Tibial artery (tissue), 4 donors: ENCODE measurements around the gene PACSIN3.
A peak's percentile ranks its signal among the peaks of the same experiment; 100 is the strongest.
"Not testable (repeated sequence)": the region's sequence is repeated elsewhere in the genome, so short reads cannot be mapped to it uniquely, and the experiment has no call there.

ENCODE experiments used
- DNase-seq, 2 donors: peaks; one replicate each; pipeline ENCODE4 v3.0.0-alpha.2; 2019
- H3K27ac ChIP-seq, 2 donors: fragments of 200-600 bp; sonication (generic) in 1 of 2; 1 replicate in 1 of 2; 2 replicates in 1 of 2; pipeline ENCODE4 v1.5.1; 2018 to 2019; ENCODE audit warnings: mild to moderate bottlenecking in 1 of 2
- H3K27me3 ChIP-seq, 2 donors: fragments of 200-600 bp; sonication (generic) in 1 of 2; one replicate each; pipeline versions ENCODE4 v1.5.1 to v1.6.0; 2016 to 2019
- H3K36me3 ChIP-seq, 3 donors: fragments of 200-600 bp; sonication (generic) in 2 of 3; one replicate each; pipeline ENCODE4 v1.5.1; 2016 to 2019; ENCODE audit warnings: mild to moderate bottlenecking in 2 of 3
- H3K4me1 ChIP-seq, 4 donors: fragments of 200-600 bp; sonication (generic) in 2 of 4; 1 replicate in 3 of 4; 2 replicates in 1 of 4; pipeline ENCODE4 v1.5.1; 2016 to 2019
- H3K4me3 ChIP-seq, 2 donors: fragments of 200-600 bp; sonication (generic) in 1 of 2; 1 replicate in 1 of 2; 2 replicates in 1 of 2; pipeline ENCODE4 v1.5.1; 2018 to 2019; ENCODE audit warnings: mild to moderate bottlenecking in 2 of 2
- H3K9me3 ChIP-seq, 3 donors: fragments of 200-600 bp; sonication (generic) in 1 of 3; one replicate each; pipeline ENCODE4 v1.5.1; 2016 to 2019
- intact Hi-C: fragments of 100-400 bp; cut with DNase I; formaldehyde crosslinking; loops from one replicate; pipeline ENCODE4 v1.15.0; 2023; ENCODE audit warnings: low total_unique reads
- TF ChIP-seq, protein P1 (sequence below), 2 experiments: fragments of 200-600 bp in 1 of 2; fragments of 450-650 bp in 1 of 2; IDR thresholded peaks; one replicate each; pipeline ENCODE4 v1.5.1; 2017 to 2019; ENCODE audit warnings: antibody characterized with exemption in 2 of 2, mild to moderate bottlenecking in 1 of 2, moderate library complexity in 1 of 2

The PACSIN3 gene

DNA sequence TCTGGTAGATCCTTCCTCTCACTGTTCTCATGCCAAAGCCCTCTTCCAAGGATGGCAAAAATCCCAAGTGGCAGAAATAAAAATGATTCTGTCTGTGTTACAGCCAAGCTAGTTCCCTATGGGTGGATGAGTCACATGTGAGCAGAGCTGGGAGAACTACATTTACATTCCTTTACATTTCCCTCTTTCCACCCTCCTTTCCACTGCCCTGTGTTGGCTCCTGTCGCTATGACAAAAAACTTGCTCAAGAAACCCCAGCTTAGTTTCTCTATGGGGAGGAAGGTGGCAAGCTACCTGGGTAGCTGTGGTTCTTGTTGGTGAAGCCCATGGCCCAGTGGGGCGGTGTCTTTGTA, 18.4 kb upstream of the PACSIN3 start:
- intact Hi-C loops: no loop called here
- H3K36me3 ChIP-seq: no peaks in the 10 kb centered on the region
- DNase-seq: no peak
- H3K27me3 ChIP-seq: no peaks in the 10 kb centered on the region
- TF ChIP-seq, protein P1, sequence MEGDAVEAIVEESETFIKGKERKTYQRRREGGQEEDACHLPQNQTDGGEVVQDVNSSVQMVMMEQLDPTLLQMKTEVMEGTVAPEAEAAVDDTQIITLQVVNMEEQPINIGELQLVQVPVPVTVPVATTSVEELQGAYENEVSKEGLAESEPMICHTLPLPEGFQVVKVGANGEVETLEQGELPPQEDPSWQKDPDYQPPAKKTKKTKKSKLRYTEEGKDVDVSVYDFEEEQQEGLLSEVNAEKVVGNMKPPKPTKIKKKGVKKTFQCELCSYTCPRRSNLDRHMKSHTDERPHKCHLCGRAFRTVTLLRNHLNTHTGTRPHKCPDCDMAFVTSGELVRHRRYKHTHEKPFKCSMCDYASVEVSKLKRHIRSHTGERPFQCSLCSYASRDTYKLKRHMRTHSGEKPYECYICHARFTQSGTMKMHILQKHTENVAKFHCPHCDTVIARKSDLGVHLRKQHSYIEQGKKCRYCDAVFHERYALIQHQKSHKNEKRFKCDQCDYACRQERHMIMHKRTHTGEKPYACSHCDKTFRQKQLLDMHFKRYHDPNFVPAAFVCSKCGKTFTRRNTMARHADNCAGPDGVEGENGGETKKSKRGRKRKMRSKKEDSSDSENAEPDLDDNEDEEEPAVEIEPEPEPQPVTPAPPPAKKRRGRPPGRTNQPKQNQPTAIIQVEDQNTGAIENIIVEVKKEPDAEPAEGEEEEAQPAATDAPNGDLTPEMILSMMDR (IDR thresholded peaks at IDR 0.05): no peak
- no peak overlapping the region for H3K4me3 ChIP-seq
- peak overlapping the region in 1 of 2 donors; percentile 36 for H3K27ac ChIP-seq
- no peaks in the 10 kb centered on the region for H3K9me3 ChIP-seq
- peaks cover 0 to 11% (median 6%) of the 10 kb centered on the region in 4 donors for H3K4me1 ChIP-seq

DNA sequence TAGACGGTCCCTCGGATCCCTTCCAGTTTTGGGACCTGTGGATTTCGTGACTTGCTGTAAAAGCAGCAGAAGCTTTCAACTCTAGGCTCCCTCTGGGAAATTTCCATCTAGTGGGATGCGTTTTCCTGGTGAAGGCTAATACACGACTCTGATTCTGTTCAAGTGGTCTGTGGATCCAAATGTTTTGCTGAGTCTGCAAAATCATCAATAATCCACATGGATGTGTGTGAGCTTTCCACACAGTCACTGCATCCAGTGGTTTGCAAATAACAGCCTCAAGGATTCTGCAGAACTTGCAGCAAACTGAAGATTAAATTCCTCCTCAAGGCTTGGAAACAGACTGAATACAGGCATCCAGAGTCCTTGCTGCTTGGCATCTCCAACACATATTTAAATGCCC, 16.3 kb upstream of the PACSIN3 start:
- Histone ChIP-seq H3K4me3 (no peak overlapping the region), H3K36me3 (no peaks in the 10 kb centered on the region), H3K9me3 (no peaks in the 10 kb centered on the region), H3K27ac (no peak overlapping the region), H3K4me1 (peaks cover 0 to 11% (median 6%) of the 10 kb centered on the region in 4 donors), H3K27me3 (no peaks in the 10 kb centered on the region)
- TF ChIP-seq, protein P1 (IDR thresholded peaks at IDR 0.05): no peak
- DNase-seq: no peak
- intact Hi-C loops: no loop called here

DNA sequence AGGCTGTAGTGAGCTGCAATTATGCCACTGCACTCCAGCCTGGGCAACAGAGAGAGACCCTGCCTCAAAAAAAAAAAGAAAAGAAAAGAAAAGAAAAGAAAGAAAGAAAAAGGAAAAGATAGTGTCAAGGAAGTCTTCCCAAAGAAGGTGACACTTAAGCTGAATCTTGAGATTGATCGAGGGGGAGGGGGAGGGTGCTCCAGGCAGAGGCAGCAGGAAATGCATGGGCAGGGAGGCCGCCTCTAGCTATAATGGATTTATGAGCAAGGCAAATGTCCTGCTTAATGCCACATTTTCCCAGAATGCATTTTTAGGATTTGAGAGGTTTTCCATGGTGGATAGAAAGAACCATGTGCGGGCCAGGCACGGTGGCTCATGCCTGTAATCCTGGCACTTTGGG, 14.8 kb upstream of the PACSIN3 start:
- Histone ChIP-seq H3K27me3 (no peaks in the 10 kb centered on the region), H3K27ac (no peak overlapping the region), H3K4me3 (no peak overlapping the region), H3K9me3 (no peaks in the 10 kb centered on the region), H3K4me1 (peaks cover 0 to 11% (median 6%) of the 10 kb centered on the region in 4 donors), H3K36me3 (no peaks in the 10 kb centered on the region)
- no peak for DNase-seq
- intact Hi-C loops: no loop called here
- TF ChIP-seq, protein P1 (IDR thresholded peaks at IDR 0.05): no peak

DNA sequence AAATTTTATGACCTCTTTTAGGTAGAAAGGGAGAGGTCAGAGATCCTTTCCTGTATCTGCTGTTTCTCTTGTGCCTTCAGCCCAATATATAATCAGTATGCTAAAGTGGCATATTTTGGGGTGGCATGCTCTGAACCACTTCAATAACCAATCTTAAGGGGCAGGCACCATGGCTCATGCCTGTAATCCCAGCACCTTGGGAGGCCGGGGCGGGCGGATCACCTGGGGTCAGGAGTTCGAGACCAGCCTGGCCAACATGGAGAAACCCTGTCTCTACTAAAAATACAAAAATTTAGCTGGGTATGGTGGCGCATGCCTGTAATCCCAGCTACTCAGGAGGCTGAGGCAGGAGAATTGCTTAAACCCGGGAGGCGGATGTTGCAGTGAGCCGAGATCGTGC, 11.9 kb upstream of the PACSIN3 start:
- H3K27ac ChIP-seq, H3K9me3 ChIP-seq, H3K4me3 ChIP-seq, DNase-seq, H3K27me3 ChIP-seq, intact Hi-C loops, H3K36me3 ChIP-seq, H3K4me1 ChIP-seq: not testable (repeated sequence)

DNA sequence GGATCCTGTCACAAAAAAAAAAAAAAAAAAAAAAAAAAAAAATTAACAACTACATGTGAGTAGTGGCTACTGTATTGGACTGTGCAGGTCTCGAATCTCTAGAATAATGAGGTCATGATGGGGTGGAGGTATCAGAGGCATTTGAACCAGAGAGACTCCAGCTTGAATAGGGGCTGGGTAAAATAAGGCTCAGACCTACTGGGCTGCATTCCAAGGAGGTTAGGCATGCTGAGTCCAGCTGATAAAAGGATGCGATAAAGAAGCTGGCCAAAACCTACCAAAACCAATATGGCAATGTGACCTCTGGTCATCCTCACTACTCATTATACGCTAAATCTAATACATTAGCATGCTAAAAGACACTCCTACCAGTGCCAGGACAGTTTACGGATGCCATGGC, 5.9 kb upstream of the PACSIN3 start:
- intact Hi-C loops: no loop called here
- peaks cover 0 to 24% (median 17%) of the 10 kb centered on the region in 4 donors for H3K4me1 ChIP-seq
- no peaks in the 10 kb centered on the region for H3K9me3 ChIP-seq
- TF ChIP-seq, protein P1 (IDR thresholded peaks at IDR 0.05): no peak
- H3K27ac ChIP-seq: no peak overlapping the region
- no peaks in the 10 kb centered on the region for H3K27me3 ChIP-seq
- H3K4me3 ChIP-seq: no peak overlapping the region
- no peaks in the 10 kb centered on the region for H3K36me3 ChIP-seq
- DNase-seq: no peak

DNA sequence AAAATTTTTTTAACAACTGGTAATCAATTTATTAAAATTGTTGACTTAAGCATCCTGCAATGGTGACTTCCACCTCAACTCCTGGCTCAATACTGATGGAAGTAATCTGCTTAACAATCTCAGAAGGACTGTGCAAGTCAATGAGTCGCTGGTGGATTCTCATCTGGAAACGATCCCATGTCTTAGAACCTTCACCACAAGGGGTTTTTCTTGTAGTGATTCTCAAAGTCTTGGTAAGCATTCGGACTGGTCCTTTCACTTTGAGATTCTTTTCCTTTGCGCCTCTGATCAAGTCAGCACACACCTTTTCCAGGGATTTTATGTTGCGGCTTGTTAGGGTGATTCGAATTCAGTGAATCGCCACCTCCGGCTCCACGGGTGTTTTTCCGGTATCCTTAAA, 4.9 kb upstream of the PACSIN3 start:
- H3K27me3 ChIP-seq, H3K4me3 ChIP-seq, DNase-seq, H3K36me3 ChIP-seq, intact Hi-C loops, H3K9me3 ChIP-seq, H3K27ac ChIP-seq: not testable (repeated sequence)
- H3K4me1 ChIP-seq: peaks cover 0 to 30% (median 24%) of the 10 kb centered on the region in 4 donors

DNA sequence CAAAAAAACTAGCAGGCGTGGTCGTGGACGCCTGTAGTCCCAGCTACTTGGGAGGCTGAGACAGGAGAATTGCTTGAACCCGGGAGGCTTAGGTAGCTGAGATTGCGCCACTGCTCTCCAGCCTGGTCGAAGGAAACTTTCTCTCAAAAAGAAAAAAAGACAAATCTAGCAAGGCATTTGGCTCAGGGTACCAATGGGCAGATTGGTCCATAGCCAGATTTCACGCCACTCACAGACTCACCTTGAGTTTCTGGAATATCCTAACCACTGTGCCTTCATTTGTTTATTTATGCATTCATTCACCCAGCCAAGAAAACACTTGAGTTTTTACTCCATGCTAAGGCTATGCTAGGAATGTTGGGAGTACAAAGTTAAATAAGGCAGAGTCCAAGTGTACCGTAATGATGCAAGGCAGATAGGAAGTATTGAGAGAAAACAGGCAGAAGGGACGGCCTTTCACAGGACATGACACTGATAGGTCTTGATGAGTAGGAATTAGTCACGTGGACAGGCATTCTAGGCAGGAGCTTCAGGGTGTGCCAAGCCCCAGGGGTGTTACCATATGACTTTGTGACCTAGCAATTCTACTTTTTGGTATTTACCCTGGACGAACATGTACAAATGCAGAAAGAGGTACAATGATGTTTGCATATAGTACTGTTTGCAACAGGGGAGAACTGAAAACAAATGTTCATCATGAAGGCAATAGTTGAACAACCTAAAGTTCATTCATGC, 3.0 kb upstream of the PACSIN3 start:
- no peak for DNase-seq
- no peaks in the 10 kb centered on the region for H3K9me3 ChIP-seq
- no peaks in the 10 kb centered on the region for H3K36me3 ChIP-seq
- H3K4me1 ChIP-seq: peaks cover 0 to 45% (median 37%) of the 10 kb centered on the region in 4 donors
- H3K27me3 ChIP-seq: no peaks in the 10 kb centered on the region
- intact Hi-C loops: no loop called here
- no peak overlapping the region for H3K4me3 ChIP-seq
- TF ChIP-seq, protein P1 (IDR thresholded peaks at IDR 0.05): no peak
- peak overlapping the region; percentile 1 to 97 for H3K27ac ChIP-seq
